NCI-H2029 treated with DMSO at 0.1 percent for 48 hours (cell line): Measurements from ENCODE around the gene ABCB11.
"Not testable (repeated sequence)": the region's sequence is repeated elsewhere in the genome, so short reads cannot be mapped to it uniquely, and the experiment has no call there.

Experiments
- DNase-seq: peaks from one replicate; lab custom pipeline; 2025; lab: John Stamatoyannopoulos, UW

ABCB11 gene

GRCh38 chr2:169042856-169043255 lies 11.7 kb upstream of the ABCB11 start:
- DNase-seq, result no peak

DNA sequence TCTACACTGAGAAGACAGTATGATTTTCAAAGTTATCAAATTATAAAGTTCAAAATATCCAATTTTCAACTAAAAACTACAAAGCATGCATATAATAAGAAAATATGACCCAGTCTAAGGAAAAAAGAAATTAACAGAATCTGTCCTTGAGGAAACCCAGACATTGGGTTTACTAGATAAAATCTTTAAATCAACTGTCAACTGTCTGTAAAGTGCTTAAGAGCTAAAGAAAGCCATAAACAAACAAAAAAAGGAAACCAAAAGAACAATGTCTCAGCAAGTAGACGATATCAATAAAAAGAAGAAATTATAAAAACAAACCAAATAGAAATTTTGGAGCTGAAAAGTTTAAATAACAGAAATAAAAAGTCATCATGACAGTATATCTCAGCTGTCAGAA lies 10.5 kb upstream of the ABCB11 start:
- no peak for DNase-seq

GRCh38 chr2:169039702-169040101 lies 8.6 kb upstream of the ABCB11 start:
- DNase-seq, result no peak

GRCh38 chr2:169038338-169038757 lies 7.2 kb upstream of the ABCB11 start:
- DNase-seq, result no peak

GRCh38 chr2:169036736-169037440 lies 5.8 kb upstream of the ABCB11 start:
- no peak for DNase-seq

GRCh38 chr2:169035887-169036286 lies 4.8 kb upstream of the ABCB11 start:
- no peak for DNase-seq

DNA sequence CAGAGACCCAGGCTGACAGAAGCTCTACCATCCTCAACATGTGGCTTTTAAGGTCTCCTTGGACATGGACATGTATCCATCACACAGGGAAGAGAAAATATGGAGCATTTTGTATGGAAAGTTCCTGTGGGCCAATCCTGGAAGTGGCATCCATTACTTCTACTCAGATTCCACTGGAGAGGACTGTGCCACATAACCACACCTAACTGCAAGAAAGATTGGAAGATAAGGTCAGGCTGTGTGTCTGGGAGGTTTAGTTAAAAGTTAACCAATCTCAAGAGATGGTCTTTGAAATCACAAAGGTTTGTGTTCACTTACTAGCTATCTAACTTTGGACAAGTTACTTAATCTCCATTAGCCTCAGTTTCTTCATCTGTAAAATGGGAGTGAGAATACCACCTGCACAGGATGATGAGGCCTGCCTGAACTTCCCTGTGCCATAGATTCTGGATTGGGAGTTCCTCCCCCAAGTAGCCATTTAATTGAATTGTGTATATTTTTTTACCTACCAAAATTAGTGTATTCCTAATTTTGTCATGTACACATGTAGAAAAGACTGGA lies 3.9 kb upstream of the ABCB11 start:
- DNase-seq, result no peak

DNA sequence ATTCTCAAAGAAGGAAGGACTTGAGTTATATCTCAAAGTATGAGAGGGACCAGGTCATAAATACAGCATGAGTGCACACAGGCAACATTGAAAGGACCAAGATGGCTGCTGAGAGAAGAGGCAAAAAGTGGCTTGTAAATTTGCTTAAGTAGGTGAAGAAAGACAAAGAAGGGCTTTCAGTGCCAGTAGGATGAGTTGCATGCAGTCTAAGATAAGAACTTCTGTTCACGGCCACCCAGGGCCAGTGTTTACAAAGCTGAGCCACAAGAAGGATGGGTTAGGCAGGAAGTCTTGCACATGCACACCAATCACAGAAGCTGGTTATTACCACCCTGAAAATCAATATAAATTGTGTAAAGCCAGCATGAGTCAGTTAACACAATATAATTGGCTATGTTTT lies 3.1 kb upstream of the ABCB11 start:
- no peak for DNase-seq

DNA sequence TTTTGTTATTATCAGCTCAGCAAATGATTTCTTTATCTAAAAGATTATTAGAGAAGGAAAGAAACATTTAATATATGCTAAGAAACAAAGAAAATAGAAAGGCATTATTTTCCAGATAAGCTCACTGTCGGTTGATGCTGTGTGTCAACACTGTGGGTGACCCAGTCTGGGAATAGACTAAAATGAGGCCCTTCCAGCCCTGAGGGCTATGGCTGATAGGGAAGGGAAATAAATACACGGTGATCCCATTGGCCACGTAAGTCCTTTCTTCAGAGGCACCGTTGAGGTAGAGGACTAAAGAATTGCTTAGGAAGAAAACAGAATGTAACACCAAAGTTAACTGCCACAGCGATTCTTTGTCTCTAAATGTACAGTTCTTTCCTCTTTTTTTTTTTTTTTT lies 1.8 kb downstream of the ABCB11 start:
- no peak for DNase-seq

- DNase-seq, result no peak
These were observed 3.9 kb downstream of the ABCB11 start for GRCh38 chr2:169027234-169027633.

GRCh38 chr2:169026056-169026455 lies 5.1 kb downstream of the ABCB11 start:
- no peak for DNase-seq

- no peak for DNase-seq
These were observed 8.0 kb downstream of the ABCB11 start for GRCh38 chr2:169023161-169023560.

DNA sequence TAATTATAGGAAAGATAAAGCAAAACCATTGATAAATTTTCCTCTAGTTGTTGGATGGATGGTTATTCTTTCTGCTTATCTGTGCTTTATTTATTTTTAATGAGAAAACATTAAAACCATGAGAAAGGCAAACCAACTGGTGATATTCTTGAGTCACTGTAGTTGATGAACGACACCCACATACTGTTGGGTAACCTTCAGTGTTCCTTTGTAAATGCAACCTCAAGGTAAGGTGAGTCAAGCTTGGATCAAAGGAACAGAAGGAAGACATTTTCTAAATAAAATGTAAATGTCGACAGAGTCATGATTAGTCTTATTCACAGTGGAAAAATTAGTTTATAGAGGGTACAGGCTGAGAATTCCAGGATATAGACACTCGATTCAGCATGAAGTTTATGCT lies 12.7 kb downstream of the ABCB11 start:
- DNase-seq, result no peak

GRCh38 chr2:169015943-169016342 lies 15.2 kb downstream of the ABCB11 start:
- DNase-seq, result no peak

DNA sequence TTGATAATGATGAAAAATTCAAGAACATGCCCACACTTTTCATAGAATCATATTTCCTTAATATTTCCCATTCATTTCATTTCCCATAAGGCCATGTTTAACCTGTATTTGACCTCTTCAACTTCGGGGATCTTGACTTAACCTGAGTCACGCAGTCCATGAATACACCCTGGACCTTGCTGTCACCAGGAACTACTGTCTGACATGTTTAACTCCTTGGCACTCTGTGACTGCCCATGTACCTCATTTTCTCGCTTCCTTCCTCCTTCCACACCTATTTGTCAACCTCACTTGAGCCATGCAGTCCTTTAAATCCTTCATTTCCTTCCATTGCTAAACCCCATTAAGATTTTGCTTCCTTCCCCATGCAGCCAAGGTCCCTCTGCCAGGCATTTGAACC lies 16.3 kb downstream of the ABCB11 start:
- no peak for DNase-seq

DNA sequence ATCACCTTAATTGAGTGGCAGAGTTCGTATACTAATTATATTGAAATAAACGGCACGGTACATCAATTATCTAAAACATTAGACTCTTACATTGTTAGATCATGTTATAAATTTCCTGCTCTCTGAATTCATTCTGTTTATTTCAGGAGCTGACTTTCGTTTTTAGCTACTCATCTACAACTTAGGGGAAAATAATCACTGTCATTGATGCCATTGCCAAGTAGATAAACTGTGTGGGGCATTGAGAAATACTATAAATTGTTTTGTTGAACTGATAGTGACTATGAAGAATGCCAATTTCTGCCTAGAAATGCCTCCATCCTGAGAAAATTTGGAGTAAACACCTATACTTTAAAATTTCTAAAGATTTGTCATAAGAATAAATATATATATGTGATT lies 17.5 kb downstream of the ABCB11 start:
- no peak for DNase-seq

DNA sequence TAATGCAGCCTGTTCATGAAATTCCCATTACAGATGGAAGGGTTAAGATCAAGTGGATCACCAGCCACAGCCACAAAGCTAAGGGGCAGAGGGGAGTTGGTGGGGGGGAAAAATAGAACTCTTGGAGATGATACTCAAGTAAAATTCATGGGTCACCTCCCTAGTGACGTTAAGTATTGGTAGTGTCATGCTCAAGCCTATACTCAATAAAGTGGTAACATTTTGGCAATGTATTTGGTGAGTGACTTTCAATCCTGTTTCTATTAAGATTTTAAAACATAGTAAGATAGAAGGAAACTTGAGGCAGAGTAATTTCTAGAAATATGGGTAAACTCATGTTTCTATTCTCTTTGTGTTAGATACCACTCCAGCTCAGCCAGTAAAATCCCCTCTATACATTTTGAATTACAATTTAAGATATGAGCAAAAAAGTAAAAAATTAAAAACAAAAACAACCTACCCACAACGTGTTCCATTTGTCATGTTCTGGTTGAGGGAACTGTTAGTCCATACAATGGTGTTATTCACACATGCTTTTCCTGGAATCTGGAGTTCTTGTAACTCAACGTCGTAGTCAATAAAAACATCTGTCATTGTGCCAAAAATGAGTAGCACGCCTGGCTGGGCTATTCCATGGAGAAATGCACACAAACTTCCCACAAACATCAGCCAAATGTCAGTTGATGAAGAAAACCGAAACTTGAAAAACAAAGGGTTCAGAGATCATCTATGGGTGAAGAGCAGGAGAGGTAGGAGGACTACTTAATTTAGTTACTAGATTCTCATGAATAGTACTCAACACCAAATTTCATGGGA lies 18.1 kb downstream of the ABCB11 start:
- no peak for DNase-seq

DNA sequence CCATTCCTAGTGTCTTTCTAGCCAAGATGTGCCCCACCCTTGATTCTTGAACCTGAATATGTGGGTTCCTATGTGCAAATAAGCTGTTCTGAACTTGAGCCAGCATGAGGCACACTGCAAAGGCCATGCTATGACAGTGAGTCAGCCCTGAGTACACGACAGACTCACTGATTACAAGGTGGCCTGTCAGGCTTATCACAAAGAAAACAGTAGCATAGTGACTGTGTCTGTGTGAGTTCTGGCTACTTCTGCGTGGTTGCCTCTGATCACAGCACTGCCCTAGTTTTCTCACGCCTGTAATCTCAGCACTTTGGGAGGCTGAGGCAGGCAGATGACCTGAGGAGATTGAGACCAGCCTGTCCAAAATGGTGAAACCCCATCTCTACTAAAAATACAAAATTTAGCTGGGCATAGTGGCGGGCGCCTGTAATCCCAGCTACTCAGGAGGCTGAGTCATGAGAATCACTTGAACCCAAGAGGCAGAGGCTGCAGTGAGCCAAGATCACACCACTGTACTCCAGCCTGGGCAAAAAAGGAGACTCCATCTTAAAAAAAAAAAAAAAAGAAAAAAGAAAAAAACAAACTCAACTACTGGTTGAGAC lies 18.8 kb downstream of the ABCB11 start:
- DNase-seq, result not testable (repeated sequence)

DNA sequence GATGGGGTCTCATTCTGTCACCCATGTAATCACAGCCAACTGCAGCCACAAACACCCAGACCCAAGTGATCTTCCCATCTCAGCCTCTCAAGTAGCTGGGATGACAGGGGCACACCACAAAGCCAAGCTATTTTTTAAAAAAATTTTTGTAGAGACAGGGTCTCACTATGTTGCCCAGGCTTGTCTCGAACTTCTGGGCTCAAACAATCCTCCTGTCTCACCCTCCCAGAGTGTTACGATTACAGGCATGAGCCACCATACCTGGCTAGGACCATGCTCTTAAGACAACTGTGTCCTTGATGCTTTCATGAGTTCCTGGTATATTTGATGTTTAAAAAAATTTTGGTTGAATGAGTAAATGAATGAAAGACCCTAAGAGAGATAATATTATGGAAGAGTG lies 19.4 kb downstream of the ABCB11 start:
- DNase-seq, result no peak

DNA sequence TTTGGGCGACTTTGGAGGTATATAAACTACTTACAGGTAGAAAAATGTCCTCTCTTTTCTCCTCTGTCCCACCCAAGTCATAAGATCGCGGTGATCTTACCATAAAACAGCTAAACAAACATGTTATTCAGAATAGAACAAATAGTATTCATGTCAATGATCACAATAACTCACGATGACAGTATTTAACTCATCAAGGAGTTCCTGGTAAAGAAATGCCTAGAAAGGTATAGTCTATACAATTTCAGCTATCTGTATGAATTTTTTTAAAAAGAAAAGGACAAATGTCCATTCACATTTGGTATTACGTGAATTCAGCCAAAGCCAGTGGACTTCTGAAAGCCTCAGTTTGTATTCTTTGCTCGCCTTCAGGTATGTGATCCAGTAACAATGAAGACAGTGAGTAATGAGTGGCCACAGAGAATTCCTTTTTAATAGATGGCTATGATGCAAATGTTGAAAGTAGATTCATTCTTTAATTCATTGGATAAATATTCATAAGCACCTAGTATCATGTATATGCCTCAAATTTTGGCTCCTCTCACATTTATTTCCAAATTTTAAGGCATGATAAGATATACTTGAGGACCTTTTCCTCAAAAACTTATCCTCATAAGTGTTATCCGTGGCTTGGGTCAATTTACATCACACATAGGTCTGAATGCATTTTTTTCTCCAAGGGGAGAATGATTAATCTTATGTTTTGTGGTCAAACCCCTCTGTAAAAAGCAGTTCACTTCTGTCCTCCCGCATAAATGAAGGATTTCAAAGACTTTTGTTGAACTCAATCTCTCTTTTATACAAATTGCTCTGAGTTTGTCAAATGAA lies 20.3 kb downstream of the ABCB11 start:
- no peak for DNase-seq

DNA sequence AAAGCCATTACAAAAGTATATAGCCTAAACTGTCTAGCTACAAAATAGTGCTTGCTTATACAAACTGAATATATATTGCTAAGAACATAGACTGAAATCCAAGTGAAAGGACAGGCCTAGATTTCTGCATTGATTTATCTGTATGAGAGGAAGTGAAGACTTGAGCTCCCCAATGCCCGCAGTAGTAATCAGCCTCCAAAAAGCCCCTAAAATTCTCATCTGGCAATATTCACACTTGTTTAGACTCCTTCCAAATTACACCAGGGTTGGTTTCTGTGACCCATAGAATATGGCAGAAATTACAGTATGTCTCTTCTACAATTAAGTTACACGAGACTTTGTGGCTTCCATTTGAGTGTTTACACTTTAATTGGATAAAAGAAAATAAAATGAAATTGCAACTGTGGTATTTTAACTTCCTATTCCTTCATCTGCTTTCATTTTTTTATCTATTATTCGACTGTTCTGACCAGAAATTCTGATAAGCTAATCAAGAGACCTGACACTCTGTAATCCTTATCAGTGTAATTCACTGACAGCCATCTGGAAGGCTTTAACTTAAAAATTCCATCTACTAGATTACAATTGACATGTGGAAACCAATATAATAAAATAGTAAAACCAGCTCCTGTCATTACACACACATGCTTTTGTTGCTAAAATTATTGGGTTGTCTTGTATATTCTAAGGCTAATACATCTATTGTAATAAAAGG lies 21.1 kb downstream of the ABCB11 start:
- DNase-seq, result no peak
